RWPE2 (cell line): Measurements from ENCODE around the gene CA5A.

ENCODE experiments used
- ATAC-seq: fragments of 200-7000 bp; cut with Tn5 transposase; 3 replicates; pipeline ENCODE4 v1.9.1; 2021; ENCODE audit warnings: low read depth
- DNase-seq: peaks from one replicate; pipeline ENCODE4 v3.0.0-alpha.2; 2020; ENCODE audit warnings: low spot score
- H3K27ac ChIP-seq: fragments of 450-650 bp; 2 replicates; pipeline ENCODE4 v1.5.1; 2017; ENCODE audit warnings: mild to moderate bottlenecking; ENCODE audit not compliant: poor library complexity, severe bottlenecking
- H3K27me3 ChIP-seq: fragments of 250-450 bp; sonication (Bioruptor Pico); 2 replicates; pipeline ENCODE4 v1.5.1; 2021; ENCODE audit warnings: mild to moderate bottlenecking, moderate library complexity; ENCODE audit not compliant: insufficient read depth, poor library complexity, severe bottlenecking
- H3K36me3 ChIP-seq: fragments of 250-450 bp; sonication (Bioruptor Pico); 2 replicates; pipeline ENCODE4 v1.5.1; 2020; ENCODE audit warnings: low read depth, mild to moderate bottlenecking, moderate library complexity
- H3K4me1 ChIP-seq: fragments of 250-450 bp; sonication (Bioruptor Pico); 2 replicates; pipeline ENCODE4 v1.5.1; 2021; ENCODE audit warnings: mild to moderate bottlenecking, moderate library complexity; ENCODE audit not compliant: insufficient read depth, poor library complexity, severe bottlenecking
- H3K4me3 ChIP-seq: fragments of 250-450 bp; sonication (Bioruptor Pico); 2 replicates; pipeline ENCODE4 v1.5.1; 2021; ENCODE audit warnings: mild to moderate bottlenecking, moderate library complexity; ENCODE audit not compliant: severe bottlenecking
- H3K9me3 ChIP-seq: fragments of 250-450 bp; sonication (Bioruptor Pico); 2 replicates; pipeline ENCODE4 v1.5.1; 2021; ENCODE audit warnings: mild to moderate bottlenecking, moderate library complexity; ENCODE audit not compliant: severe bottlenecking
- TF ChIP-seq, protein P1 (sequence below): fragments of 450-650 bp; IDR thresholded peaks from one replicate; pipeline ENCODE4 v1.5.1; 2017; ENCODE audit warnings: mild to moderate bottlenecking, moderate library complexity; ENCODE audit not compliant: poor library complexity, severe bottlenecking

CA5A gene

DNA sequence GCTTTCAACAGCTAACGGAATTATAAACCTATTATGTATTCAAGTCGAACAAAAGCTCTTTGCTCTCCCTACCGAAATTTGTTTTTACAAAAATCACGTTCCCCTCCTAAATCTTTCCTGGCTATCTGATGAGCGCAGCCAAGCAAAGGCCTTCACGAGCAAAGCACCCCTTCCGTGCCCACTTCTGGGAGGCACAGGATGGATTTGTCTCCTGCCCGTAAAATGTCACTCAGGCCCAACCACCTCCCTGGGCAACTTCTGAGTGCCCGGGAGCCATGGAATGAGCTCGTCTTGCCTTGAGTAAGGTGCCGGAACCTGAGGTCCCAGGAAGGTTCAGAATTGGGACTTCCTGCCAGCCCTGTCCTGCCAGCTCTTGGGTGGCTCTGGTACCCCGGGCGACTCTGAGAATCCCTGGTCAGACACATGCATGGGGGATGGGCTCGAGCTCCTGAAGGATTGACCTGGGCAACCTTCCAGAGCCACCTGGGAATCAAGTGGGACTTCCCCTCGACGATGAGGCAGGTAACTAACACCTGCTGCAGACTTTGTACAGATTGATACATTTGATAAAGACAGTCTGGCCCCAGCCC lies 86.8 kb downstream of the CA5A start:
- no peak for ATAC-seq
- Histone ChIP-seq H3K36me3 (peaks cover 94% of the 10 kb centered on the region), H3K9me3 (no peaks in the 10 kb centered on the region), H3K4me1 (peaks cover 53% of the 10 kb centered on the region), H3K27me3 (no peaks in the 10 kb centered on the region), H3K27ac (peak overlapping the region; percentile 98), H3K4me3 (no peak overlapping the region)
- no peak for DNase-seq
- TF ChIP-seq, protein P1, sequence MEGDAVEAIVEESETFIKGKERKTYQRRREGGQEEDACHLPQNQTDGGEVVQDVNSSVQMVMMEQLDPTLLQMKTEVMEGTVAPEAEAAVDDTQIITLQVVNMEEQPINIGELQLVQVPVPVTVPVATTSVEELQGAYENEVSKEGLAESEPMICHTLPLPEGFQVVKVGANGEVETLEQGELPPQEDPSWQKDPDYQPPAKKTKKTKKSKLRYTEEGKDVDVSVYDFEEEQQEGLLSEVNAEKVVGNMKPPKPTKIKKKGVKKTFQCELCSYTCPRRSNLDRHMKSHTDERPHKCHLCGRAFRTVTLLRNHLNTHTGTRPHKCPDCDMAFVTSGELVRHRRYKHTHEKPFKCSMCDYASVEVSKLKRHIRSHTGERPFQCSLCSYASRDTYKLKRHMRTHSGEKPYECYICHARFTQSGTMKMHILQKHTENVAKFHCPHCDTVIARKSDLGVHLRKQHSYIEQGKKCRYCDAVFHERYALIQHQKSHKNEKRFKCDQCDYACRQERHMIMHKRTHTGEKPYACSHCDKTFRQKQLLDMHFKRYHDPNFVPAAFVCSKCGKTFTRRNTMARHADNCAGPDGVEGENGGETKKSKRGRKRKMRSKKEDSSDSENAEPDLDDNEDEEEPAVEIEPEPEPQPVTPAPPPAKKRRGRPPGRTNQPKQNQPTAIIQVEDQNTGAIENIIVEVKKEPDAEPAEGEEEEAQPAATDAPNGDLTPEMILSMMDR: no peak

- ATAC-seq: no peak
- peaks cover 98% of the 10 kb centered on the region for H3K36me3 ChIP-seq
- H3K27me3 ChIP-seq: no peaks in the 10 kb centered on the region
- H3K27ac ChIP-seq: peak overlapping the region; percentile 98
- TF ChIP-seq, protein P1: no peak
- H3K4me1 ChIP-seq: peaks cover 53% of the 10 kb centered on the region
- H3K9me3 ChIP-seq: no peaks in the 10 kb centered on the region
- DNase-seq: no peak
- no peak overlapping the region for H3K4me3 ChIP-seq
Observed at GRCh38 chr16:87848676-87849345, 87.5 kb downstream of the CA5A start.

DNA sequence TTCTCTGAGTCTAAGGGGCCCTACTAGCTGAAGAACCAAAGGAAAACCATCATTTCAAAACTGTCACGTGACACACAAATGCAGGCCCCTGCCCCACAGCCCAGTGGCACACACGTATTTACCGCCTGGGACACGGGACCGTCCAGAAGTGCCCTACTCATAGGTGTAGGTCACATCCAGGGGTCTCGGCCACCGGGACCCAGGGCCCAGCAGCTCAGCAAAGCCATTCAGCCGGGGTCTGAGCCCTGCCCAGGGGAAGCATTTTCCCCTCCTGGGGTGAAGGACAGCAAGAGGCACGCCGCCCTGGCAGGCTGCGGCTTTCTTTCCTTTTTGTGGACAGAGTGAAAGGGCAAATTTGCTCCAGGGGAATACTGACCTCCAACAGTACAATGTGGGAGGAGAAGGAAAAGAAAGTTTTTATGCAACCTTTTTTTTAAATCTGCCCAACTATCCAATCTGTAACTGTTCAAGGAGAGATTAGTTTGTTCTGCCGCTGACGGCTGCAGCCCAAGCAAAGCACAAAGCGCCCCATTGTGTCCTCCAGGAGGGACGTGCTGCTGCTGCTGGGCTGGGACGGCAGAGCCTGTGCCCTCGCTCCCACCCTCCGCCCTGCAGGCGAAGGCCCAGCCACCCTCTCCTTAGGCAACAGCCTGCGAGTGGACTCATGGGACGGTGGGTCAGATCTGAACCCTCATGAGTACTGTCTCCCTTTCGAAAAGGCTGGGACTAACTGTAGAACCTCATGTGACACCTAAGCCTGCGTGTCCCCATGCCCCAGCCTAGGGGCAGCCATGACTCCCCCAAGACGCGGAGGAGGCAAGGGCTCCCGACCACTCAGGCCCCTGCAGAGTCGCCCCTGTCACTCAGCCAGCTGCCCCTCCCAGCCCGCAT lies 88.3 kb downstream of the CA5A start:
- TF ChIP-seq, protein P1: no peak
- Histone ChIP-seq H3K4me3 (no peak overlapping the region), H3K27ac (peak overlapping the region; percentile 98), H3K36me3 (peaks cover 98% of the 10 kb centered on the region), H3K27me3 (no peaks in the 10 kb centered on the region), H3K9me3 (no peaks in the 10 kb centered on the region), H3K4me1 (peaks cover 49% of the 10 kb centered on the region)
- ATAC-seq (no peak), DNase-seq (no peak)

- Histone ChIP-seq H3K4me1 (peaks cover 49% of the 10 kb centered on the region), H3K27me3 (no peaks in the 10 kb centered on the region), H3K9me3 (no peaks in the 10 kb centered on the region), H3K27ac (peak overlapping the region; percentile 98), H3K36me3 (peaks cover 98% of the 10 kb centered on the region), H3K4me3 (no peak overlapping the region)
- DNase-seq (no peak), ATAC-seq (no peak)
- TF ChIP-seq, protein P1: no peak
Observed at GRCh38 chr16:87847467-87847784, 88.9 kb downstream of the CA5A start.
